Measurements from ENCODE around the gene HIP1. TPM values are rescaled to one million over a fixed set of nuclear protein-coding genes. Genes with fewer than 3 reads are reported as not detected.

The HIP1 gene
- polyA plus RNA-seq, 3 donors = 4.3 to 14.8 (median 5.3) TPM

- no CpG with 5 or more reads among the region's 2 CpGs for WGBS (ENCODE audit: insufficient coverage)
- no peak for TF ChIP-seq CTCF (IDR thresholded peaks at IDR 0.05)
- DNase-seq = no peak
Measured at GRCh38 chr7:75758491-75758890, 19.8 kb upstream of the HIP1 start.

GRCh38 chr7:75757860-75758259 lies 19.1 kb upstream of the HIP1 start:
- Histone ChIP-seq H3K4me1 (ENCODE audit: control insufficient read depth in 1 of 2, insufficient read depth in 2 of 2, low read length in 2 of 2) (peaks cover 8 to 16% of the 10 kb centered on the region in 2 donors), H3K27ac (ENCODE audit: low read depth in 1 of 2, low read length in 2 of 2) (no peak overlapping the region), H3K4me2 (replicated peaks; ENCODE audit: extremely low read depth, low read length, poor library complexity, severe bottlenecking) (no peak overlapping the region), H4K20me1 (ENCODE audit: insufficient read depth, low read length) (no peaks in the 10 kb centered on the region), H2AFZ (ENCODE audit: insufficient read depth, low read depth, low read length, poor library complexity, severe bottlenecking) (no peak overlapping the region), H3K4me3 (replicated peaks in 1 of 3; ENCODE audit: low read depth in 2 of 3, low read length in 3 of 3) (no peak overlapping the region), H3K27me3 (ENCODE audit: control insufficient read depth in 2 of 2, insufficient read depth in 2 of 2, low read length in 2 of 2) (no peaks in the 10 kb centered on the region), H3K9ac (ENCODE audit: insufficient read depth, low read length, poor library complexity, severe bottlenecking) (no peak overlapping the region), H3K9me3 (replicated peaks in 1 of 2; ENCODE audit: control insufficient read depth in 1 of 2, insufficient read depth in 1 of 2, low read length in 2 of 2) (no peaks in the 10 kb centered on the region), H3K36me3 (replicated peaks in 1 of 2; ENCODE audit: control insufficient read depth in 1 of 2, insufficient read depth in 2 of 2, low read length in 2 of 2) (no peaks in the 10 kb centered on the region), H3K79me2 (ENCODE audit: insufficient read depth, low read length) (no peaks in the 10 kb centered on the region)
- WGBS (ENCODE audit: insufficient coverage) = no CpG with 5 or more reads among the region's 7 CpGs
- TF ChIP-seq CTCF (IDR thresholded peaks at IDR 0.05) = no peak
- H3K4me1 Mint-ChIP-seq = peaks cover 9% of the 10 kb centered on the region
- H3K4me3 Mint-ChIP-seq = no peak overlapping the region
- H3K9me3 Mint-ChIP-seq = peaks cover 0 to 3% (median 0%) of the 10 kb centered on the region in 7 donors
- DNase-seq = no peak
- H3K27me3 Mint-ChIP-seq (ENCODE audit: low read depth in 3 of 3) = peaks cover 1 to 2% (median 2%) of the 10 kb centered on the region in 3 donors
- no peaks in the 10 kb centered on the region for H3K36me3 Mint-ChIP-seq
- intact Hi-C loops (cut with micrococcal nuclease) = no loop called here
- peak overlapping the region in 1 of 7 donors; percentile 14 for H3K27ac Mint-ChIP-seq

More at GRCh38 chr7:75758491-75758890, 19.8 kb upstream of the HIP1 start:
- peak overlapping the region in 1 of 7 donors; percentile 14 for H3K27ac Mint-ChIP-seq
- no peak overlapping the region for H2AFZ ChIP-seq (ENCODE audit: insufficient read depth, low read depth, low read length, poor library complexity, severe bottlenecking)
- H3K4me1 ChIP-seq (ENCODE audit: control insufficient read depth in 1 of 2, insufficient read depth in 2 of 2, low read length in 2 of 2) = peaks cover 8 to 16% of the 10 kb centered on the region in 2 donors
- H3K27me3 Mint-ChIP-seq (ENCODE audit: low read depth in 3 of 3) = peaks cover 1 to 2% (median 2%) of the 10 kb centered on the region in 3 donors
- no peaks in the 10 kb centered on the region for H3K79me2 ChIP-seq (ENCODE audit: insufficient read depth, low read length)
- no peaks in the 10 kb centered on the region for H3K36me3 ChIP-seq (replicated peaks in 1 of 2; ENCODE audit: control insufficient read depth in 1 of 2, insufficient read depth in 2 of 2, low read length in 2 of 2)
- peaks cover 0 to 3% (median 0%) of the 10 kb centered on the region in 7 donors for H3K9me3 Mint-ChIP-seq
- H3K9ac ChIP-seq (ENCODE audit: insufficient read depth, low read length, poor library complexity, severe bottlenecking) = no peak overlapping the region
- H3K36me3 Mint-ChIP-seq = no peaks in the 10 kb centered on the region
- intact Hi-C loops (cut with micrococcal nuclease) = no loop called here
- H4K20me1 ChIP-seq (ENCODE audit: insufficient read depth, low read length) = no peaks in the 10 kb centered on the region
- no peak overlapping the region for H3K4me3 Mint-ChIP-seq
- H3K4me2 ChIP-seq (replicated peaks; ENCODE audit: extremely low read depth, low read length, poor library complexity, severe bottlenecking) = no peak overlapping the region
- peaks cover 9% of the 10 kb centered on the region for H3K4me1 Mint-ChIP-seq
- H3K27me3 ChIP-seq (ENCODE audit: control insufficient read depth in 2 of 2, insufficient read depth in 2 of 2, low read length in 2 of 2) = no peaks in the 10 kb centered on the region
- no peak overlapping the region for H3K4me3 ChIP-seq (replicated peaks in 1 of 3; ENCODE audit: low read depth in 2 of 3, low read length in 3 of 3)
- no peak overlapping the region for H3K27ac ChIP-seq (ENCODE audit: low read depth in 1 of 2, low read length in 2 of 2)
- no peaks in the 10 kb centered on the region for H3K9me3 ChIP-seq (replicated peaks in 1 of 2; ENCODE audit: control insufficient read depth in 1 of 2, insufficient read depth in 1 of 2, low read length in 2 of 2)
